PC-9 (cell line): Measurements from ENCODE around the gene PRELP. TPM values are rescaled to one million over a fixed set of nuclear protein-coding genes. Genes with fewer than 3 reads are reported as not detected.
"Not testable (repeated sequence)": the region's sequence is repeated elsewhere in the genome, so short reads cannot be mapped to it uniquely, and the experiment has no call there.

ENCODE experiments used
- BruUV-seq: library from RNA; stranded (reverse); fragments of 400-500 nt; replicated peaks from 2 replicates; lab custom pipeline; 2021; lab: Mats Ljungman, UMichigan
- CTCF ChIA-PET: fragments of 300-600 bp; sonication (Branson Sonifier 250); formaldehyde crosslinking; loops from one replicate; lab custom pipeline; 2022; ENCODE audit warnings: antibody characterized with exemption; lab: Charles Lee
- POLR2A ChIA-PET: fragments of 300-600 bp; sonication (Branson Sonifier 250); formaldehyde crosslinking; loops from one replicate; lab custom pipeline; 2022; ENCODE audit warnings: antibody characterized with exemption; ENCODE audit not compliant: unreplicated experiment; lab: Charles Lee
- DNase-seq, 2 experiments: peaks; one replicate each; pipeline versions ENCODE4 v3.0.0 to v3.0.0-alpha.2; 2015 to 2022; ENCODE audit warnings: mixed read lengths in 1 of 2
- H2AFZ ChIP-seq: fragments of 200-600 bp; sonication (generic); 2 replicates; pipeline ENCODE4 v1.8.1; 2017; ENCODE audit warnings: antibody characterized with exemption
- H3F3A ChIP-seq: fragments of 200-600 bp; sonication (generic); 2 replicates; pipeline ENCODE4 v1.8.1; 2017; ENCODE audit warnings: antibody characterized with exemption, mild to moderate bottlenecking, low read depth; ENCODE audit not compliant: insufficient read depth
- H3K27ac ChIP-seq: fragments of 200-600 bp; sonication (generic); 2 replicates; pipeline ENCODE4 v1.6.1; 2016; ENCODE audit warnings: mixed run types
- H3K27me3 ChIP-seq: fragments of 200-600 bp; sonication (generic); 2 replicates; pipeline ENCODE4 v1.6.1; 2016; ENCODE audit warnings: low read depth, mixed run types; ENCODE audit not compliant: insufficient read depth
- H3K36me3 ChIP-seq: fragments of 200-600 bp; sonication (generic); 2 replicates; pipeline ENCODE4 v1.6.1; 2016; ENCODE audit warnings: low read depth, mixed run types
- H3K4me1 ChIP-seq: fragments of 200-600 bp; sonication (generic); replicated peaks from 2 replicates; pipeline ENCODE4 v1.6.1; 2016; ENCODE audit warnings: mixed run types; ENCODE audit not compliant: insufficient read depth
- H3K4me2 ChIP-seq: fragments of 200-600 bp; sonication (generic); 2 replicates; pipeline ENCODE4 v1.6.1; 2017; ENCODE audit warnings: mixed run types
- H3K4me3 ChIP-seq: fragments of 200-600 bp; sonication (generic); 2 replicates; pipeline ENCODE4 v1.6.1; 2016; ENCODE audit warnings: mixed run types
- H3K79me2 ChIP-seq: fragments of 200-600 bp; sonication (generic); 2 replicates; pipeline ENCODE4 v1.6.1; 2017; ENCODE audit warnings: low read depth, mixed run types
- H3K9me2 ChIP-seq: fragments of 200-600 bp; sonication (generic); 2 replicates; pipeline ENCODE4 v1.8.1; 2017; ENCODE audit warnings: mild to moderate bottlenecking; ENCODE audit not compliant: insufficient read depth
- H3K9me3 ChIP-seq: fragments of 200-600 bp; sonication (generic); 2 replicates; pipeline ENCODE4 v1.8.1; 2016; ENCODE audit warnings: low read depth; ENCODE audit not compliant: insufficient read depth
- H4K20me1 ChIP-seq: fragments of 200-600 bp; sonication (generic); 2 replicates; pipeline ENCODE4 v1.8.1; 2017; ENCODE audit not compliant: insufficient read depth
- CTCF ChIP-seq: fragments of 200-600 bp; sonication (generic); conservative IDR thresholded peaks from 2 replicates; pipeline ENCODE4 v1.6.1; 2017; ENCODE audit warnings: mixed run types, antibody characterized with exemption, mild to moderate bottlenecking, moderate library complexity
- EZH2 ChIP-seq: fragments of 200-600 bp; sonication (generic); IDR thresholded peaks from 2 replicates; pipeline ENCODE4 v1.8.0; 2017; ENCODE audit warnings: antibody characterized with exemption, low read depth
- intact Hi-C: fragments of 100-400 bp; cut with micrococcal nuclease; formaldehyde crosslinking; loops from one replicate; pipeline ENCODE4 v1.10.0; 2022; ENCODE audit not compliant: unreplicated experiment
- total RNA-seq: library from RNA; stranded (reverse); gene quantifications from 2 replicates; pipeline ENCODE4 v1.2.3, GENCODE V29; 2021

PRELP gene
- total RNA-seq, 1 experiment from 2014 or later, result not detected

GRCh38 chr1:203465948-203466347, 9.7 kb upstream of the PRELP start:
- Histone ChIP-seq H3F3A (peaks cover 5% of the 10 kb centered on the region; the same call in 1 of the 2 replicates), H3K4me3 (no peak overlapping the region), H3K9me3 (no peaks in the 10 kb centered on the region), H4K20me1 (no peaks in the 10 kb centered on the region), H3K4me2 (no peak overlapping the region), H3K4me1 (peaks cover 24% of the 10 kb centered on the region), H3K27ac (no peak overlapping the region), H2AFZ (no peak overlapping the region), H3K27me3 (no peaks in the 10 kb centered on the region), H3K79me2 (no peaks in the 10 kb centered on the region), H3K36me3 (no peaks in the 10 kb centered on the region), H3K9me2 (no peaks in the 10 kb centered on the region)
- no TSS peak for BruUV-seq
- ChIA-PET POLR2A (interaction anchor here (0.6 kb wide), 1 partner anchor 10 kb away, joined by 3 read pairs; the partner anchor contains the start of gene PRELP), CTCF (interaction anchor here (0.6 kb wide), 1 partner anchor 104 kb away, joined by 10 read pairs; no protein-coding TSS in a partner anchor)
- TF ChIP-seq CTCF (no peak), EZH2 (no peak)
- intact Hi-C loops, result no loop called here
- no peak for DNase-seq

GRCh38 chr1:203466906-203467549, 8.6 kb upstream of the PRELP start:
- H3K4me3 ChIP-seq, H3K79me2 ChIP-seq, H4K20me1 ChIP-seq, H2AFZ ChIP-seq, H3K36me3 ChIP-seq, H3F3A ChIP-seq, H3K27ac ChIP-seq, intact Hi-C loops, H3K4me2 ChIP-seq, H3K27me3 ChIP-seq, DNase-seq, H3K9me3 ChIP-seq, H3K9me2 ChIP-seq, BruUV-seq, CTCF ChIA-PET: not testable (repeated sequence)
- H3K4me1 ChIP-seq, result peaks cover 24% of the 10 kb centered on the region
- POLR2A ChIA-PET, result interaction anchor here (0.6 kb wide), 1 partner anchor 9 kb away, joined by 3 read pairs; the partner anchor contains the start of gene PRELP

GRCh38 chr1:203467550-203467921, 8.1 kb upstream of the PRELP start:
- ChIA-PET CTCF (no interaction called here), POLR2A (no interaction called here)
- TF ChIP-seq EZH2, result no peak
- TF ChIP-seq CTCF, result no peak
- Histone ChIP-seq H3K27ac (no peak overlapping the region), H2AFZ (no peak overlapping the region), H3K4me3 (no peak overlapping the region), H3F3A (peaks cover 5% of the 10 kb centered on the region; the same call in 1 of the 2 replicates), H3K4me2 (no peak overlapping the region), H3K36me3 (no peaks in the 10 kb centered on the region), H3K79me2 (no peaks in the 10 kb centered on the region), H4K20me1 (no peaks in the 10 kb centered on the region), H3K27me3 (peaks cover 4% of the 10 kb centered on the region; the same call in 1 of the 2 replicates), H3K9me2 (no peaks in the 10 kb centered on the region), H3K4me1 (peaks cover 21% of the 10 kb centered on the region), H3K9me3 (no peaks in the 10 kb centered on the region)
- intact Hi-C loops, result no loop called here
- no peak for DNase-seq
- BruUV-seq, result no TSS peak
